WTC11 (cell line): ENCODE data around the gene RELCH.

Source experiments
- CREB1 ChIP-seq: sonication (generic); formaldehyde crosslinking; IDR thresholded peaks from 2 replicates; pipeline ENCODE4 v1.8.0; 2023; ENCODE audit warnings: mild to moderate bottlenecking, missing genetic modification reagents
- CTCF ChIP-seq: fragments of 200-600 bp; IDR thresholded peaks from 2 replicates; pipeline ENCODE4 v1.8.0; 2022; ENCODE audit warnings: antibody characterized with exemption
- FOXK1 ChIP-seq: sonication (generic); formaldehyde crosslinking; IDR thresholded peaks from 2 replicates; pipeline ENCODE4 v1.8.0; 2022; ENCODE audit warnings: mild to moderate bottlenecking, moderate library complexity, missing genetic modification reagents
- NR1H2 ChIP-seq: sonication (generic); formaldehyde crosslinking; IDR thresholded peaks from 2 replicates; pipeline ENCODE4 v1.9.0; 2021; ENCODE audit warnings: mild to moderate bottlenecking, moderate library complexity, missing genetic modification reagents
- SMAD3 ChIP-seq: sonication (generic); formaldehyde crosslinking; IDR thresholded peaks from 2 replicates; pipeline ENCODE4 v1.8.0; 2022; ENCODE audit warnings: missing genetic modification reagents, mild to moderate bottlenecking, borderline replicate concordance

GRCh38 chr18:62165583-62165982 is 21.5 kb upstream of the RELCH start:
- no peak for TF ChIP-seq NR1H2 (CRISPR knock-in tag)
- TF ChIP-seq FOXK1 = no peak
- TF ChIP-seq CREB1 (CRISPR knock-in tag) = no peak
- no peak for TF ChIP-seq SMAD3 (CRISPR knock-in tag)
- no peak for TF ChIP-seq CTCF
